NCI-H2029 treated with DMSO at 0.1 percent for 48 hours (cell line): Measurements from ENCODE around the gene ABCF2.

Experiments used
- DNase-seq: peaks from one replicate; lab custom pipeline; 2025; lab: John Stamatoyannopoulos, UW

Gene ABCF2

GRCh38 chr7:151174246-151175046 is 52.6 kb downstream of the ABCF2 start:
- DNase-seq: no peak

GRCh38 chr7:151173386-151174245 is 53.4 kb downstream of the ABCF2 start:
- no peak for DNase-seq

GRCh38 chr7:151172273-151173141 is 54.5 kb downstream of the ABCF2 start:
- peak; percentile 26 for DNase-seq

GRCh38 chr7:151168787-151169162 is 58.2 kb downstream of the ABCF2 start:
- DNase-seq: no peak

- DNase-seq: no peak
These were observed 58.8 kb downstream of the ABCF2 start for GRCh38 chr7:151168003-151168786.

- DNase-seq: no peak
These were observed 59.6 kb downstream of the ABCF2 start, which contains the start of gene GBX1 for GRCh38 chr7:151167197-151167961. TSS of gene GBX1 (minus strand) at chr7:151167694. CDS start at chr7:151167548, 146 bp downstream.

- no peak for DNase-seq
These were observed 60.3 kb downstream of the ABCF2 start for GRCh38 chr7:151166629-151167196.
